GM23338 (cell line): ENCODE data around the gene BRF1. TPM values are rescaled to one million over a fixed set of nuclear protein-coding genes. Genes with fewer than 3 reads are reported as not detected.
A peak's percentile ranks its signal among the peaks of the same experiment; 100 is the strongest.

Source experiments
- ATAC-seq: fragments of 200-7000 bp; cut with Tn5 transposase; 3 replicates; pipeline ENCODE4 v1.9.1; 2020
- DNase-seq: peaks from one replicate; pipeline ENCODE4 v3.0.0-alpha.2; 2015; ENCODE audit warnings: low spot score
- H2AFZ ChIP-seq: fragments of 200-600 bp; sonication (generic); 2 replicates; pipeline ENCODE4 v1.8.0; 2016; ENCODE audit warnings: antibody characterized with exemption, mild to moderate bottlenecking, moderate library complexity
- H3F3A ChIP-seq: fragments of 200-600 bp; sonication (generic); replicated peaks from 2 replicates; pipeline ENCODE4 v1.8.0; 2017; ENCODE audit warnings: antibody characterized with exemption, mixed run types, low read depth
- H3K27ac ChIP-seq: fragments of 200-600 bp; sonication (generic); 2 replicates; pipeline ENCODE4 v1.6.1; 2016; ENCODE audit warnings: low read depth
- H3K27me3 ChIP-seq: fragments of 200-600 bp; sonication (generic); 2 replicates; pipeline ENCODE4 v1.8.0; 2016; ENCODE audit warnings: mild to moderate bottlenecking, mixed run types, moderate library complexity; ENCODE audit not compliant: insufficient read depth
- H3K36me3 ChIP-seq: fragments of 200-600 bp; sonication (generic); 2 replicates; pipeline ENCODE4 v1.8.0; 2016; ENCODE audit warnings: mild to moderate bottlenecking; ENCODE audit not compliant: insufficient read depth
- H3K4me1 ChIP-seq: fragments of 200-600 bp; sonication (generic); 2 replicates; pipeline ENCODE4 v1.8.0; 2016; ENCODE audit warnings: mild to moderate bottlenecking, moderate library complexity; ENCODE audit not compliant: insufficient read depth
- H3K4me2 ChIP-seq: fragments of 200-600 bp; sonication (generic); 2 replicates; pipeline ENCODE4 v1.7.1; 2017; ENCODE audit warnings: mixed run types
- H3K4me3 ChIP-seq: fragments of 200-600 bp; sonication (generic); 2 replicates; pipeline ENCODE4 v1.6.1; 2016; ENCODE audit warnings: mixed run types
- H3K79me2 ChIP-seq: fragments of 200-600 bp; sonication (generic); replicated peaks from 2 replicates; pipeline ENCODE4 v1.8.0; 2017; ENCODE audit warnings: mild to moderate bottlenecking; ENCODE audit not compliant: insufficient read depth
- H3K9me2 ChIP-seq: fragments of 200-600 bp; sonication (generic); 2 replicates; pipeline ENCODE4 v1.8.0; 2017; ENCODE audit not compliant: insufficient read depth
- H4K20me1 ChIP-seq: fragments of 200-600 bp; sonication (generic); replicated peaks from 2 replicates; pipeline ENCODE4 v1.8.0; 2017; ENCODE audit warnings: mild to moderate bottlenecking; ENCODE audit not compliant: insufficient read depth
- H3K27ac Mint-ChIP-seq: 2 replicates; pipeline ENCODE4 v1.8.0; 2020; ENCODE audit warnings: inconsistent platforms, mild to moderate bottlenecking, moderate library complexity, mixed read lengths
- H3K27me3 Mint-ChIP-seq: 3 replicates; pipeline ENCODE4 v1.8.0; 2022; ENCODE audit warnings: low read depth, mild to moderate bottlenecking, moderate library complexity, mixed read lengths, inconsistent platforms; ENCODE audit not compliant: insufficient read depth, poor library complexity
- H3K36me3 Mint-ChIP-seq: 3 replicates; pipeline ENCODE4 v1.8.0; 2021; ENCODE audit warnings: low read depth, mild to moderate bottlenecking, inconsistent platforms, moderate library complexity, mixed read lengths
- H3K4me1 Mint-ChIP-seq: 3 replicates; pipeline ENCODE4 v1.8.0; 2020; ENCODE audit warnings: mild to moderate bottlenecking, inconsistent platforms, mixed read lengths
- H3K4me3 Mint-ChIP-seq: 3 replicates; pipeline ENCODE4 v1.8.0; 2021; ENCODE audit warnings: moderate library complexity, mild to moderate bottlenecking, inconsistent platforms, mixed read lengths
- H3K9me3 Mint-ChIP-seq: 3 replicates; pipeline ENCODE4 v1.8.0; 2020; ENCODE audit warnings: moderate library complexity, mild to moderate bottlenecking, inconsistent platforms, mixed read lengths
- CREB1 ChIP-seq: fragments of 250-450 bp; sonication (Bioruptor Pico); IDR thresholded peaks from 2 replicates; pipeline ENCODE4 v1.5.0; 2020; ENCODE audit warnings: low read depth, mild to moderate bottlenecking, moderate library complexity
- EZH2 ChIP-seq: fragments of 200-600 bp; sonication (generic); IDR thresholded peaks from one replicate; pipeline ENCODE4 v1.8.0; 2017; ENCODE audit warnings: antibody characterized with exemption, mild to moderate bottlenecking, low read depth; ENCODE audit not compliant: unreplicated experiment
- EZH2phosphoT487 ChIP-seq: fragments of 200-600 bp; sonication (generic); IDR thresholded peaks from one replicate; pipeline ENCODE4 v1.8.1; 2018; ENCODE audit warnings: antibody characterized with exemption; ENCODE audit not compliant: unreplicated experiment
- JUNB ChIP-seq: IDR thresholded peaks from one replicate; pipeline ENCODE4 v1.6.1; 2016; ENCODE audit warnings: antibody characterized with exemption; ENCODE audit not compliant: unreplicated experiment
- NANOG ChIP-seq: IDR thresholded peaks from 2 replicates; pipeline ENCODE4 v1.6.1; 2016; ENCODE audit warnings: antibody characterized with exemption, borderline replicate concordance
- POLR2AphosphoS5 ChIP-seq: IDR thresholded peaks from 2 replicates; pipeline ENCODE4 v1.6.1; 2016; ENCODE audit warnings: antibody characterized with exemption, low read depth
- STAT1 ChIP-seq: IDR thresholded peaks from one replicate; pipeline ENCODE4 v1.6.1; 2016; ENCODE audit warnings: antibody characterized with exemption; ENCODE audit not compliant: unreplicated experiment
- ZNF114 ChIP-seq: fragments of 250-450 bp; sonication (Bioruptor Pico); IDR thresholded peaks from 2 replicates; pipeline ENCODE4 v1.5.0; 2020; ENCODE audit warnings: mild to moderate bottlenecking, moderate library complexity
- ZNF331 ChIP-seq: fragments of 250-450 bp; sonication (Bioruptor Pico); IDR thresholded peaks from 2 replicates; pipeline ENCODE4 v1.5.0; 2020; ENCODE audit warnings: low read depth, mild to moderate bottlenecking, moderate library complexity
- polyA plus RNA-seq: library from polyadenylated mRNA; unstranded; fragments of >200 nt; fragmentation: Nextera tagmentation; extraction: Ambion mirVana; gene quantifications from 2 replicates; pipeline ENCODE4 v1.2.1, GENCODE V29; 2016
- total RNA-seq: library from RNA; depleted of rRNA; stranded (reverse); fragments of >200 nt; shearing (Covaris generic); gene quantifications from 2 replicates; pipeline ENCODE4 v1.2.3, GENCODE V29; 2014
- TF ChIP-seq, protein P1 (sequence below), 2 experiments: fragments of 200-600 bp in 1 of 2; sonication (generic) in 1 of 2; conservative IDR thresholded peaks; 2 replicates each; pipeline versions ENCODE4 v1.5.1 to v1.6.1; 2016 to 2017; ENCODE audit warnings: antibody characterized with exemption in 2 of 2, low read depth in 2 of 2, mild to moderate bottlenecking in 2 of 2, moderate library complexity in 1 of 2
- TF ChIP-seq, protein P2 (sequence below): fragments of 250-450 bp; sonication (Bioruptor Pico); IDR thresholded peaks from 2 replicates; pipeline ENCODE4 v1.5.0; 2020; ENCODE audit warnings: mild to moderate bottlenecking, moderate library complexity
- TF ChIP-seq, protein P3 (sequence below): IDR thresholded peaks from 2 replicates; pipeline ENCODE4 v1.6.1; 2016; ENCODE audit warnings: antibody characterized with exemption
- TF ChIP-seq, protein P4 (sequence below): IDR thresholded peaks from one replicate; pipeline ENCODE4 v1.6.1; 2018; ENCODE audit warnings: antibody characterized with exemption; ENCODE audit not compliant: unreplicated experiment

BRF1 gene
- total and polyA plus RNA-seq, 2 experiments from 2014 or later, result 8.6 to 29.9 TPM

DNA sequence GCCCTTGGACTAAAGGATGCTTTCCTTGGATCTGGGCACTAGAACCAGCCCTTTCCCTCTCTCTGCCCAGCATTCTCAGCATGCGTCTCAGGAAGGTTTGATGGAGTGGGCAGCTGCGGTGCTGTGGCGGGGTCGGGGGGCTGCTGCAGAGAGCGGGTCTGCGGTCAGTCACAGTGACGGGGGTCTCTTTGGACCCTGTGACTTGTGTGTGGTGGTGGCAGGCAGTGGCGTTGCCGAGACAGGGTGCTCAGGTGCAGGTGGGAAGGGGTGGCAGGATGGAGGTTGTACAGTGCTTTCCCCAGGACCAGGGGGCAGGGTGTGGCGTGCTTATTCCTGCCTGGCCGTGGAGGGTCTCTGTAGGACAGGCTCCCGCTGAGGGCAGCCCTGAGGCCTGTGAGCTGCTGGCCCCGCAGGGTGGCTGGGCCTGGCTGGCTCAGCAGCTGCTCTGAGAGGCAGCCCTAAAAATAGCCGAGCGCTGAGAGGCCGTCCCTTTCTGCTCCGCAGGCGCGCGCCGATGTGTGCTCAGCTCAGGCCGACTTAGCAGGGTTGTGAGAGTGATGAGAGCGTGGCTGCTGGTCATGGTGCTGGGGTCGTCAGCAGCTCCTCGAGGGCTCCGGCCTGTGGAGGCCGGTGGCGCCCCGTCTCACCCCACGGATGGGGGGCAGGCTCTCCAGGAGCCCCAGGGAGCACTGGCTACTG is 23.4 kb upstream of the BRF1 start:
- Mint-ChIP-seq H3K36me3 (peaks cover 5% of the 10 kb centered on the region; the same call in 2 of the 3 replicates), H3K4me3 (no peak overlapping the region; the same call in 2 of the 3 replicates), H3K27ac (peak overlapping the region; percentile 80), H3K4me1 (peaks cover 58% of the 10 kb centered on the region), H3K27me3 (peaks cover 21% of the 10 kb centered on the region), H3K9me3 (no peaks in the 10 kb centered on the region; the same call in 2 of the 3 replicates)
- peaks cover 26% of the 10 kb centered on the region; the same call in 1 of the 2 replicates for H3K4me1 ChIP-seq
- no peak overlapping the region for H3K27ac ChIP-seq
- TF ChIP-seq, protein P1, sequence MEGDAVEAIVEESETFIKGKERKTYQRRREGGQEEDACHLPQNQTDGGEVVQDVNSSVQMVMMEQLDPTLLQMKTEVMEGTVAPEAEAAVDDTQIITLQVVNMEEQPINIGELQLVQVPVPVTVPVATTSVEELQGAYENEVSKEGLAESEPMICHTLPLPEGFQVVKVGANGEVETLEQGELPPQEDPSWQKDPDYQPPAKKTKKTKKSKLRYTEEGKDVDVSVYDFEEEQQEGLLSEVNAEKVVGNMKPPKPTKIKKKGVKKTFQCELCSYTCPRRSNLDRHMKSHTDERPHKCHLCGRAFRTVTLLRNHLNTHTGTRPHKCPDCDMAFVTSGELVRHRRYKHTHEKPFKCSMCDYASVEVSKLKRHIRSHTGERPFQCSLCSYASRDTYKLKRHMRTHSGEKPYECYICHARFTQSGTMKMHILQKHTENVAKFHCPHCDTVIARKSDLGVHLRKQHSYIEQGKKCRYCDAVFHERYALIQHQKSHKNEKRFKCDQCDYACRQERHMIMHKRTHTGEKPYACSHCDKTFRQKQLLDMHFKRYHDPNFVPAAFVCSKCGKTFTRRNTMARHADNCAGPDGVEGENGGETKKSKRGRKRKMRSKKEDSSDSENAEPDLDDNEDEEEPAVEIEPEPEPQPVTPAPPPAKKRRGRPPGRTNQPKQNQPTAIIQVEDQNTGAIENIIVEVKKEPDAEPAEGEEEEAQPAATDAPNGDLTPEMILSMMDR (conservative IDR thresholded peaks at IDR 0.05; ENCODE audit: low read depth in 2 of 2), result no peak
- TF ChIP-seq STAT1 (no peak), EZH2phosphoT487 (no peak), NANOG (no peak), ZNF331 (CRISPR knock-in tag) (no peak), ZNF114 (CRISPR knock-in tag) (no peak), POLR2AphosphoS5 (no peak), CREB1 (CRISPR knock-in tag) (no peak), JUNB (no peak), EZH2 (no peak)
- TF ChIP-seq, protein P2, sequence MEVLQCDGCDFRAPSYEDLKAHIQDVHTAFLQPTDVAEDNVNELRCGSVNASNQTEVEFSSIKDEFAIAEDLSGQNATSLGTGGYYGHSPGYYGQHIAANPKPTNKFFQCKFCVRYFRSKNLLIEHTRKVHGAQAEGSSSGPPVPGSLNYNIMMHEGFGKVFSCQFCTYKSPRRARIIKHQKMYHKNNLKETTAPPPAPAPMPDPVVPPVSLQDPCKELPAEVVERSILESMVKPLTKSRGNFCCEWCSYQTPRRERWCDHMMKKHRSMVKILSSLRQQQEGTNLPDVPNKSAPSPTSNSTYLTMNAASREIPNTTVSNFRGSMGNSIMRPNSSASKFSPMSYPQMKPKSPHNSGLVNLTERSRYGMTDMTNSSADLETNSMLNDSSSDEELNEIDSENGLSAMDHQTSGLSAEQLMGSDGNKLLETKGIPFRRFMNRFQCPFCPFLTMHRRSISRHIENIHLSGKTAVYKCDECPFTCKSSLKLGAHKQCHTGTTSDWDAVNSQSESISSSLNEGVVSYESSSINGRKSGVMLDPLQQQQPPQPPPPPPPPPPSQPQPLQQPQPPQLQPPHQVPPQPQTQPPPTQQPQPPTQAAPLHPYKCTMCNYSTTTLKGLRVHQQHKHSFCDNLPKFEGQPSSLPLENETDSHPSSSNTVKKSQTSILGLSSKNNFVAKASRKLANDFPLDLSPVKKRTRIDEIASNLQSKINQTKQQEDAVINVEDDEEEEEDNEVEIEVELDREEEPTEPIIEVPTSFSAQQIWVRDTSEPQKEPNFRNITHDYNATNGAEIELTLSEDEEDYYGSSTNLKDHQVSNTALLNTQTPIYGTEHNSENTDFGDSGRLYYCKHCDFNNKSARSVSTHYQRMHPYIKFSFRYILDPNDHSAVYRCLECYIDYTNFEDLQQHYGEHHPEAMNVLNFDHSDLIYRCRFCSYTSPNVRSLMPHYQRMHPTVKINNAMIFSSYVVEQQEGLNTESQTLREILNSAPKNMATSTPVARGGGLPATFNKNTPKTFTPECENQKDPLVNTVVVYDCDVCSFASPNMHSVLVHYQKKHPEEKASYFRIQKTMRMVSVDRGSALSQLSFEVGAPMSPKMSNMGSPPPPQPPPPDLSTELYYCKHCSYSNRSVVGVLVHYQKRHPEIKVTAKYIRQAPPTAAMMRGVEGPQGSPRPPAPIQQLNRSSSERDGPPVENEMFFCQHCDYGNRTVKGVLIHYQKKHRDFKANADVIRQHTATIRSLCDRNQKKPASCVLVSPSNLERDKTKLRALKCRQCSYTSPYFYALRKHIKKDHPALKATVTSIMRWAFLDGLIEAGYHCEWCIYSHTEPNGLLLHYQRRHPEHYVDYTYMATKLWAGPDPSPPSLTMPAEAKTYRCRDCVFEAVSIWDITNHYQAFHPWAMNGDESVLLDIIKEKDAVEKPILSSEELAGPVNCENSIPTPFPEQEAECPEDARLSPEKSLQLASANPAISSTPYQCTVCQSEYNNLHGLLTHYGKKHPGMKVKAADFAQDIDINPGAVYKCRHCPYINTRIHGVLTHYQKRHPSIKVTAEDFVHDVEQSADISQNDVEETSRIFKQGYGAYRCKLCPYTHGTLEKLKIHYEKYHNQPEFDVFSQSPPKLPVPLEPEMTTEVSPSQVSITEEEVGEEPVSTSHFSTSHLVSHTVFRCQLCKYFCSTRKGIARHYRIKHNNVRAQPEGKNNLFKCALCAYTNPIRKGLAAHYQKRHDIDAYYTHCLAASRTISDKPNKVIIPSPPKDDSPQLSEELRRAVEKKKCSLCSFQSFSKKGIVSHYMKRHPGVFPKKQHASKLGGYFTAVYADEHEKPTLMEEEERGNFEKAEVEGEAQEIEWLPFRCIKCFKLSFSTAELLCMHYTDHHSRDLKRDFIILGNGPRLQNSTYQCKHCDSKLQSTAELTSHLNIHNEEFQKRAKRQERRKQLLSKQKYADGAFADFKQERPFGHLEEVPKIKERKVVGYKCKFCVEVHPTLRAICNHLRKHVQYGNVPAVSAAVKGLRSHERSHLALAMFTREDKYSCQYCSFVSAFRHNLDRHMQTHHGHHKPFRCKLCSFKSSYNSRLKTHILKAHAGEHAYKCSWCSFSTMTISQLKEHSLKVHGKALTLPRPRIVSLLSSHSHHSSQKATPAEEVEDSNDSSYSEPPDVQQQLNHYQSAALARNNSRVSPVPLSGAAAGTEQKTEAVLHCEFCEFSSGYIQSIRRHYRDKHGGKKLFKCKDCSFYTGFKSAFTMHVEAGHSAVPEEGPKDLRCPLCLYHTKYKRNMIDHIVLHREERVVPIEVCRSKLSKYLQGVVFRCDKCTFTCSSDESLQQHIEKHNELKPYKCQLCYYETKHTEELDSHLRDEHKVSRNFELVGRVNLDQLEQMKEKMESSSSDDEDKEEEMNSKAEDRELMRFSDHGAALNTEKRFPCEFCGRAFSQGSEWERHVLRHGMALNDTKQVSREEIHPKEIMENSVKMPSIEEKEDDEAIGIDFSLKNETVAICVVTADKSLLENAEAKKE, result no peak
- TF ChIP-seq, protein P3, sequence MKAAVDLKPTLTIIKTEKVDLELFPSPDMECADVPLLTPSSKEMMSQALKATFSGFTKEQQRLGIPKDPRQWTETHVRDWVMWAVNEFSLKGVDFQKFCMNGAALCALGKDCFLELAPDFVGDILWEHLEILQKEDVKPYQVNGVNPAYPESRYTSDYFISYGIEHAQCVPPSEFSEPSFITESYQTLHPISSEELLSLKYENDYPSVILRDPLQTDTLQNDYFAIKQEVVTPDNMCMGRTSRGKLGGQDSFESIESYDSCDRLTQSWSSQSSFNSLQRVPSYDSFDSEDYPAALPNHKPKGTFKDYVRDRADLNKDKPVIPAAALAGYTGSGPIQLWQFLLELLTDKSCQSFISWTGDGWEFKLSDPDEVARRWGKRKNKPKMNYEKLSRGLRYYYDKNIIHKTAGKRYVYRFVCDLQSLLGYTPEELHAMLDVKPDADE, result no peak
- TF ChIP-seq, protein P4, sequence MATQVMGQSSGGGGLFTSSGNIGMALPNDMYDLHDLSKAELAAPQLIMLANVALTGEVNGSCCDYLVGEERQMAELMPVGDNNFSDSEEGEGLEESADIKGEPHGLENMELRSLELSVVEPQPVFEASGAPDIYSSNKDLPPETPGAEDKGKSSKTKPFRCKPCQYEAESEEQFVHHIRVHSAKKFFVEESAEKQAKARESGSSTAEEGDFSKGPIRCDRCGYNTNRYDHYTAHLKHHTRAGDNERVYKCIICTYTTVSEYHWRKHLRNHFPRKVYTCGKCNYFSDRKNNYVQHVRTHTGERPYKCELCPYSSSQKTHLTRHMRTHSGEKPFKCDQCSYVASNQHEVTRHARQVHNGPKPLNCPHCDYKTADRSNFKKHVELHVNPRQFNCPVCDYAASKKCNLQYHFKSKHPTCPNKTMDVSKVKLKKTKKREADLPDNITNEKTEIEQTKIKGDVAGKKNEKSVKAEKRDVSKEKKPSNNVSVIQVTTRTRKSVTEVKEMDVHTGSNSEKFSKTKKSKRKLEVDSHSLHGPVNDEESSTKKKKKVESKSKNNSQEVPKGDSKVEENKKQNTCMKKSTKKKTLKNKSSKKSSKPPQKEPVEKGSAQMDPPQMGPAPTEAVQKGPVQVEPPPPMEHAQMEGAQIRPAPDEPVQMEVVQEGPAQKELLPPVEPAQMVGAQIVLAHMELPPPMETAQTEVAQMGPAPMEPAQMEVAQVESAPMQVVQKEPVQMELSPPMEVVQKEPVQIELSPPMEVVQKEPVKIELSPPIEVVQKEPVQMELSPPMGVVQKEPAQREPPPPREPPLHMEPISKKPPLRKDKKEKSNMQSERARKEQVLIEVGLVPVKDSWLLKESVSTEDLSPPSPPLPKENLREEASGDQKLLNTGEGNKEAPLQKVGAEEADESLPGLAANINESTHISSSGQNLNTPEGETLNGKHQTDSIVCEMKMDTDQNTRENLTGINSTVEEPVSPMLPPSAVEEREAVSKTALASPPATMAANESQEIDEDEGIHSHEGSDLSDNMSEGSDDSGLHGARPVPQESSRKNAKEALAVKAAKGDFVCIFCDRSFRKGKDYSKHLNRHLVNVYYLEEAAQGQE, result no peak
- H3K9me2 ChIP-seq, result no peaks in the 10 kb centered on the region
- H3K4me2 ChIP-seq, result no peak overlapping the region; the same call in 1 of the 2 replicates
- no peaks in the 10 kb centered on the region for H3F3A ChIP-seq
- ATAC-seq (peak; percentile 21), DNase-seq (peak; percentile 34)
- peaks cover 58% of the 10 kb centered on the region; the same call in 1 of the 2 replicates for H4K20me1 ChIP-seq
- no peaks in the 10 kb centered on the region for H3K36me3 ChIP-seq
- peaks cover 94% of the 10 kb centered on the region for H3K79me2 ChIP-seq
- H3K27me3 ChIP-seq, result no peaks in the 10 kb centered on the region
- H2AFZ ChIP-seq, result no peak overlapping the region
- no peak overlapping the region for H3K4me3 ChIP-seq
